Stimulated activated CD4-positive, alpha-beta T cell treated with anti-CD3 and anti-CD28 coated beads, Interleukin-12 subunit alpha, Interleukin-12 subunit beta, amount 100 ng/mL, for 48 hours (primary cell): ENCODE measurements around the gene RPL36AL.

Experiments used
- DNase-seq, 3 donors: peaks; one replicate each; pipeline ENCODE4 v3.0.0-alpha.2; 2020; ENCODE audit warnings: low read depth in 2 of 3, low spot score in 1 of 3

RPL36AL gene

GRCh38 chr14:49581209-49582112, 39.0 kb downstream of the RPL36AL start:
- DNase-seq = no peak

- no peak for DNase-seq
These were observed 40.6 kb downstream of the RPL36AL start for GRCh38 chr14:49579841-49580240.

DNA sequence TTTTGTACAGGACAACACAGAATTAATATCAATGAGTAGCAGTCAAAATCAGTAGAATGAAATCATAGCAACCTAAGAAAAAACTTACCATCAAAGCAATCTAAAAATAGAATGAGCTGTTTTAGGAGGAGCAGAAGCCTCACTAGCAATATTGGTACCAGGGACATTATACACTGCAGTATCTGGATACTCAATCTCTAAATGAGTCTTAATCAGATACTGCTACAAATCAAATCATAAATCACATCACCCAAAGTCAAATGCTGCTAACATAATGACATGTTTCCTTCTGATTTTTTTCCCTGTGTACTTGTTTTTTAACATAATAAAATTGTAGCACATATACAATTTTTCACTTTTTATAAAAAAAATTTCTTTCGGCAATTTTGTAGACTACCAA, 42.3 kb downstream of the RPL36AL start:
- no peak for DNase-seq

DNA sequence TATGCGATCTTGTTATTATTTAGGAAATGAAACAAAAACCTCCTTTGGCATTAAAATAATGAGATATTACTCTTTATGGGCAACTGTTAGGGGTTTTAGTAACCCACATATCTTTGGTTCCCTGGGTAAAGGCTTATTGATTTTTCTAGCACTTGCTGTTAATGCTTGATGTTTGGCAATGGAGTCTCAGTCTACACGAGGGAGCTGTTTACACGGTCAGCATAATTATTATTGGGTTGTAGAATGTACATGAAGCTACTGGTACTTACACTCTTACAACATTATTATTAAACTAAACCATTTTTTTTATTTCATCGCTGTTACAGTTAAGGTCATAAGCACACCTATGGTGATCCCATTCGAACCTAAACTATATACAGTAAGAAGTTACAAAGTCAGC, 46.4 kb downstream of the RPL36AL start:
- DNase-seq = no peak

DNA sequence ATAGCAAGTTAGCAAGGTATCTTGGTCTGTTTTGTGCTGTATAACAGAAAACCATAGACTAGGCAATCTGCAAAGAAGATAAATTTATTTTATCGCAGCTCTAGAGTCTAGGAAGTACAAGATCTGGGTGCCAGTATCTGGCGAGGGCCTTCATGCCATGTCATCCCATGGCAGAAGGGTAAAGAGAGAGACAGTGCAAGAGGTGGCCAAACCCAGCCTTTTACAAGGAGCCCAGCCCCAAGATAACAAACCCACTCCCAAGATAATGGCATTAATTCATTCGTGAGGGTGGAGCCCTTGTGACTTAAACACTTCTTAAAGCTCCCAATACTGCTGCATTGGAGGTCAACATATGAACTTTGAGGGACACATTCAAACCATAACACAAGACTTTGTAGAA, 51.1 kb downstream of the RPL36AL start:
- DNase-seq = no peak
